IPS-NIHi11 (cell line): Measurements from ENCODE around the gene EIF4G1.
A peak's percentile ranks its signal among the peaks of the same experiment; 100 is the strongest.

Experiments used
- DNase-seq: peaks from one replicate; pipeline ENCODE4 v3.0.0; 2012; ENCODE audit warnings: mixed read lengths, low spot score

The EIF4G1 gene

GRCh38 chr3:184352149-184352785 lies 37.9 kb downstream of the EIF4G1 start:
- no peak for DNase-seq

- no peak for DNase-seq
These were observed 38.6 kb downstream of the EIF4G1 start for GRCh38 chr3:184352897-184353545.

GRCh38 chr3:184353546-184353941 lies 39.1 kb downstream of the EIF4G1 start:
- no peak for DNase-seq

GRCh38 chr3:184354121-184354728 lies 39.8 kb downstream of the EIF4G1 start:
- DNase-seq, result peak; percentile 84

GRCh38 chr3:184354754-184355153 lies 40.3 kb downstream of the EIF4G1 start:
- no peak for DNase-seq

GRCh38 chr3:184355261-184356040 lies 41.0 kb downstream of the EIF4G1 start:
- DNase-seq, result no peak

- no peak for DNase-seq
These were observed 43.1 kb downstream of the EIF4G1 start for GRCh38 chr3:184357248-184358123.

GRCh38 chr3:184358124-184358767 lies 43.8 kb downstream of the EIF4G1 start:
- DNase-seq, result no peak

GRCh38 chr3:184358921-184359350 lies 44.5 kb downstream of the EIF4G1 start:
- DNase-seq, result no peak

GRCh38 chr3:184359610-184360009 lies 45.2 kb downstream of the EIF4G1 start:
- DNase-seq, result no peak

- no peak for DNase-seq
These were observed 45.9 kb downstream of the EIF4G1 start for GRCh38 chr3:184360070-184360928.

- no peak for DNase-seq
These were observed 46.6 kb downstream of the EIF4G1 start for GRCh38 chr3:184360929-184361531.

- DNase-seq, result peak; percentile 83
These were observed 47.1 kb downstream of the EIF4G1 start, which contains the start of the genes CLCN2 and POLR2H for GRCh38 chr3:184361532-184361931. CLCN2 (minus strand) TSS chr3:184361605; CDS start chr3:184361479, 126 bp downstream. POLR2H (plus strand) TSS chr3:184361710; CDS start chr3:184363493, 1,783 bp downstream.

GRCh38 chr3:184361932-184362667 lies 47.7 kb downstream of the EIF4G1 start:
- DNase-seq, result no peak

GRCh38 chr3:184362668-184363546 lies 48.5 kb downstream of the EIF4G1 start:
- DNase-seq, result peak; percentile 95

GRCh38 chr3:184366619-184367289 lies 52.3 kb downstream of the EIF4G1 start:
- DNase-seq, result no peak

GRCh38 chr3:184368116-184368515 lies 53.7 kb downstream of the EIF4G1 start:
- no peak for DNase-seq
